ENCODE measurements around the gene CCL8.

CCL8 gene

DNA sequence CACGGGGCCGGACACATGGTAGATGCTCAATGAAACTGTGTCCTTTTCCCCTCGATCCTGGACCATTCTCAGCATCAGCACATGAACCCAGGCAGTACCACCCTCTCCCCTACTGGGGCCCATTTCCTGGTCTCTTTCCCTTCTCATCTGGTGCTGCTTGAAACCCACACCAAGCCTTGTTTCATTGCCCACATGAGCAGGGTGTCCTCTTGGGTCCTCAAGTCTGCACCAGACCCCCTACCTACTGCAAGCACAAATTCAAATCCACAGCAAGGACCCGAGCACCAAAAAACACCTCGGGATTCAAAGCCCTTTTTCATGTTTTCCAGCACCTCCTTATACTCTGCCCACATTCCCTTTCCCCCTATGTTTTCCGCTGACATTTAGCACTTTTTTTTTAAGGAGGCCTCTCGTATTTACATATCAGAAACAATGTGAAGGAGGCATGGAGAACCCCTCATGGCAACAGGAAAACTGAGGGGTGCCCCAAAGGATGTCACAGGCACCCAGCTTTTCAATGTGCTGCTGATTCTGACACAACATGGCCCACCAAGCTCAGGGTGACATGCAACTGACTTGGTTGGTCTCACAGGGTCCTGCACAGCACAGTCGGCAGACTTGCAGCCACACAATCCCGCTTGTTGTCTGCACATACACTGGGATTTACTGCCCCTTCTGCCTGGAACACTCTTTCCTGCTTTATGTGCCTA lies 48.4 kb downstream of the CCL8 start:
- no peaks in the 10 kb centered on the region for H3K36me3 ChIP-seq (replicated peaks)
- no peak overlapping the region for H3K4me3 ChIP-seq (ENCODE audit: low read depth, low read length)
- in situ Hi-C loops (cut with HindIII; ENCODE audit: low pct_ligation_motif_present, low sequenced_read_pairs) = loop anchor here (25.0 kb wide), 1 partner anchor 180 kb away; no protein-coding TSS in a partner anchor
- no peak overlapping the region for H3K27ac ChIP-seq
- DNase-seq = no peak
- H3K27me3 ChIP-seq (replicated peaks) = no peaks in the 10 kb centered on the region
- TF ChIP-seq, protein P1, sequence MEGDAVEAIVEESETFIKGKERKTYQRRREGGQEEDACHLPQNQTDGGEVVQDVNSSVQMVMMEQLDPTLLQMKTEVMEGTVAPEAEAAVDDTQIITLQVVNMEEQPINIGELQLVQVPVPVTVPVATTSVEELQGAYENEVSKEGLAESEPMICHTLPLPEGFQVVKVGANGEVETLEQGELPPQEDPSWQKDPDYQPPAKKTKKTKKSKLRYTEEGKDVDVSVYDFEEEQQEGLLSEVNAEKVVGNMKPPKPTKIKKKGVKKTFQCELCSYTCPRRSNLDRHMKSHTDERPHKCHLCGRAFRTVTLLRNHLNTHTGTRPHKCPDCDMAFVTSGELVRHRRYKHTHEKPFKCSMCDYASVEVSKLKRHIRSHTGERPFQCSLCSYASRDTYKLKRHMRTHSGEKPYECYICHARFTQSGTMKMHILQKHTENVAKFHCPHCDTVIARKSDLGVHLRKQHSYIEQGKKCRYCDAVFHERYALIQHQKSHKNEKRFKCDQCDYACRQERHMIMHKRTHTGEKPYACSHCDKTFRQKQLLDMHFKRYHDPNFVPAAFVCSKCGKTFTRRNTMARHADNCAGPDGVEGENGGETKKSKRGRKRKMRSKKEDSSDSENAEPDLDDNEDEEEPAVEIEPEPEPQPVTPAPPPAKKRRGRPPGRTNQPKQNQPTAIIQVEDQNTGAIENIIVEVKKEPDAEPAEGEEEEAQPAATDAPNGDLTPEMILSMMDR (IDR thresholded peaks at IDR 0.05; ENCODE audit: low read depth, low read length, missing control alignments) = no peak

DNA sequence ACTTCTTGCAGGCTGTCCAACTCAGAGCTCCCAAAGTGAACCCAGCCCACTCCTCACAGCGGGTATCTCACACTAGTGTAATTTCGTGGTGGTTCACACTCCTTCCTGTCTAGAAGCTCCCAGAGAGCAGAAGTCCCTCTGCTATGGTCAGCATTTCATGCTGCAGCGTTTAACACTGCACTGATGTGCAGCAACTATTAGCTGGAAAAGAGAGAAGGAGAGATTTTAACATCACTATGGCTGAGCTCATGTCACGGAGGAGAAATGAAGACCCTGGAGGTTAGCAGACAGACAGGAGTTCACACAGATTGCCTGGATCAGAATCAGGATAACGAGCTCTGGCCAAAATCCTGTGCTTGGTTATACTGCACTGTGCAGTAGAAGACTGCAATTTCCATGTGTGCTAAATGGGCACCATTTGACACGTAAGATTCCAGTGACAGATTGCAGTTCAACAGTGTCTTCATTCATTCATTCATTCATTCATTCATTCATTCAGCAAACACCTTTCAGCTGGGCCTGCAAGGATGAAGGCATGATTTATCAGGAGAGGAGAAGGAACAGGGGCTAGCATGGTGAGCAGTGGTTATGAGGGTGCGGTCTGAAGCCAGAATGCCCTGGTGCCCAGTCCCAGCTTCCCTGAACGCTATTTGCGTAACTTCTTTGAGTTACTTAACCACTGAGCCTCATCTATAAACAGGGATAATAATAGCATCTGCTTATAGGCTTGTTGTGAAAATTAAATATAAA lies 49.1 kb downstream of the CCL8 start:
- TF ChIP-seq, protein P1 (IDR thresholded peaks at IDR 0.05; ENCODE audit: low read depth, low read length, missing control alignments) = no peak
- H3K4me3 ChIP-seq (ENCODE audit: low read depth, low read length) = no peak overlapping the region

DNA sequence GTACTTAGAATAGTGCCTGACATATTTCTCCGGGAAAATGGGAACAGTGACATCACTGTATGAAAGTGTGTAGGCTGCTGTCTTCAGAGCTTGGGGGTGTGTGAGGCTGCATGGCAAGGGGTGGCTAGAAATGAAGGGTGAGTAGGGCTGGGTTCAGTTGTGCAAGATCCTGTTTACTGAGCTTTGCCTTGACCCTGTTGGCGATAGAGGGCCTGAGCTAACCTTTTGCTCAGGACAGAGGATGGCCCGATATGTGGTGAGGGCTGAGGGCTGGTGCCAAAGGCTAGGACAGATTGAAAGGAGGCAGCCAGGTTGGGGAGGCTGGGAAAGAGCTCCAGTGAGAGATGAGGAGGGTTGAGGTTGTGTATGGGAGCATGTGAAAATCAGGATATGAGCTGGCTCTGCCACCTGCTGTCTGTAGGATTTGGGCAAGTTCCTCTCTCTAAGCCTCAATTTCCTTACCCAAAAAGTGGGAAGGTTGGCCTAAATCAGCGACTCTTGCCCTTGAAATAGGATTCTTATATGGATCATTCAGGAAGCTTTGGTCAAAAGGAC lies 49.8 kb downstream of the CCL8 start:
- no peak overlapping the region for H3K27ac ChIP-seq
- in situ Hi-C loops (cut with HindIII; ENCODE audit: low pct_ligation_motif_present, low sequenced_read_pairs) = loop anchor here (25.0 kb wide), 1 partner anchor 182 kb away; no protein-coding TSS in a partner anchor
- H3K27me3 ChIP-seq (replicated peaks) = no peaks in the 10 kb centered on the region
- no peaks in the 10 kb centered on the region for H3K36me3 ChIP-seq (replicated peaks)
- TF ChIP-seq, protein P1 (IDR thresholded peaks at IDR 0.05; ENCODE audit: low read depth, low read length, missing control alignments) = no peak
- H3K4me3 ChIP-seq (ENCODE audit: low read depth, low read length) = no peak overlapping the region
- no peak for DNase-seq

More for the DNA sequence above, 49.1 kb downstream of the CCL8 start:
- Histone ChIP-seq H3K27me3 (replicated peaks) (no peaks in the 10 kb centered on the region), H3K36me3 (replicated peaks) (no peaks in the 10 kb centered on the region), H3K27ac (no peak overlapping the region)
- in situ Hi-C loops (cut with HindIII; ENCODE audit: low pct_ligation_motif_present, low sequenced_read_pairs) = loop anchor here (25.0 kb wide), 1 partner anchor 181 kb away; no protein-coding TSS in a partner anchor
- no peak for DNase-seq

DNA sequence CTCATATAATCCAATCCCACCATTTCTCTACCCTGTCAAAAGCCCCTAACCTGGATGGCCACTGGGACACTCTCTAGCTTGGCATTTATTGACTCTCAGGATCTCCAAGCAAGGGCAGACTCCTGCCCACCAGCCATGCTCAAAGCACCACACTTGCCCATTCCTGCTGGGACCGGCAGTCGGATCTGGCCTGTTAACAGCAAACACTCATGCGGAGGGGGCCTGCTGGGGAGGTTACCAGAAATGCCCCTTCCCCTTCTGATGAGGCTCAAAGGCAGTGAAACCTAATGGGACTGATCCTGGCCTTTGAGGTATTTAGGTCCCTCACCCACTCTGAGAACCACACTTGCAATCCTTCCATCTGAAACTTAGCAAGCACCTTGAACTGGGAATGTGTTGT lies 50.3 kb downstream of the CCL8 start:
- no peaks in the 10 kb centered on the region for H3K27me3 ChIP-seq (replicated peaks)
- no peak overlapping the region for H3K27ac ChIP-seq
- H3K36me3 ChIP-seq (replicated peaks) = no peaks in the 10 kb centered on the region
- H3K4me3 ChIP-seq (ENCODE audit: low read depth, low read length) = no peak overlapping the region
- in situ Hi-C loops (cut with HindIII; ENCODE audit: low pct_ligation_motif_present, low sequenced_read_pairs) = loop anchor here (25.0 kb wide), 1 partner anchor 182 kb away; no protein-coding TSS in a partner anchor
- TF ChIP-seq, protein P1 (IDR thresholded peaks at IDR 0.05; ENCODE audit: low read depth, low read length, missing control alignments) = no peak
- no peak for DNase-seq

DNA sequence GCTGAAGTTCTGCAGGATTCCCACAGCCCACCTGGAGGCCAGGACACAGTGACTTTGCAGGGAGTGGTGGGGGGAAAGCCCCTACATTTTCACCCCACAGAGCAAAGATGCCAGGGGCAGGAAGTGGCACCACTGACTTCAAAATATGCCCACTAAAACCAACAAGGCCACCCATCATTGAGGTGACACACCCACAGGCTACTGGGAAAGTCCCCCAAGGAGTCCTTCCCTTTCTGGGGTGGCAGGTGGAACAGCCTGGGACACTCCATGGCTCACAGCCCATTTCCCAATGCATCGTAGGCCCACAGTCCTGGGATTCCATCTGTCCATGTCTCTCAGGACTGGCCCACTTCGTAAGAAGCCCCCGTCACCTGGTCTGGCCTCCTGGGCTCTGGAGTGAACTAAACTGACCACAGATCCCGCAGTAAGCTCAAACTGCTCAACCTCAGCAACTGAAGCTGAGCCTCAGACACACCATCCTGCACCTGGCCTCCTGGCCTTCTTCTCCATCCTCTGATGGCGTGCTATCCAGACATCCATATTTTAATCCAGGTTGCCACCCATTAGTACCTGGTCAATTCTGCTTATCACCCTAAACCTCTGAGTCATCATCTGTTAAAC lies 51.3 kb downstream of the CCL8 start:
- no peaks in the 10 kb centered on the region for H3K27me3 ChIP-seq (replicated peaks)
- TF ChIP-seq, protein P1 (IDR thresholded peaks at IDR 0.05; ENCODE audit: low read depth, low read length, missing control alignments) = no peak
- DNase-seq = no peak
- H3K4me3 ChIP-seq (ENCODE audit: low read depth, low read length) = no peak overlapping the region
- H3K27ac ChIP-seq = no peak overlapping the region
- H3K36me3 ChIP-seq (replicated peaks) = no peaks in the 10 kb centered on the region
- in situ Hi-C loops (cut with HindIII; ENCODE audit: low pct_ligation_motif_present, low sequenced_read_pairs) = loop anchor here (25.0 kb wide), 1 partner anchor 183 kb away; no protein-coding TSS in a partner anchor

Measured in brain microvascular endothelial cell (primary cell).